PFSK-1 (cell line): ENCODE measurements around the gene MAGI1.

Source experiments
- FOXP2 ChIP-seq: optimal IDR thresholded peaks from 2 replicates; pipeline ENCODE3; 2011; ENCODE audit warnings: borderline replicate concordance, control low read depth, inconsistent platforms; ENCODE audit not compliant: insufficient read depth; ENCODE audit errors: extremely low read length, extremely low read depth
- POLR2AphosphoS5 ChIP-seq: IDR thresholded peaks from 2 replicates; pipeline ENCODE4 v1.6.1; 2012; ENCODE audit warnings: low read depth, mild to moderate bottlenecking, control low read depth, low read length, moderate library complexity
- REST ChIP-seq, 2 experiments: IDR thresholded peaks; 2 replicates each; pipeline versions ENCODE4 v1.6.1 to v1.8.0; 2011 to 2012; ENCODE audit warnings: low read depth in 2 of 2, low read length in 2 of 2, control low read depth in 1 of 2, inconsistent platforms in 1 of 2, mild to moderate bottlenecking in 1 of 2, moderate library complexity in 1 of 2; ENCODE audit not compliant: insufficient read depth in 1 of 2
- SIN3A ChIP-seq: IDR thresholded peaks from 2 replicates; pipeline ENCODE4 v1.6.1; 2012; ENCODE audit warnings: mild to moderate bottlenecking, low read length, moderate library complexity, borderline replicate concordance; ENCODE audit not compliant: insufficient read depth
- TAF1 ChIP-seq: IDR thresholded peaks from 2 replicates; pipeline ENCODE4 v1.6.1; 2012; ENCODE audit warnings: low read length, control low read depth, borderline replicate concordance; ENCODE audit not compliant: insufficient read depth

The MAGI1 gene

GRCh38 chr3:65578861-65579260 lies 459.9 kb downstream of the MAGI1 start:
- TF ChIP-seq TAF1, result no peak
- TF ChIP-seq REST (IDR thresholded peaks at IDR 0.05; ENCODE audit: insufficient read depth in 1 of 2, low read depth in 2 of 2, low read length in 2 of 2), result no peak
- no peak for TF ChIP-seq SIN3A
- TF ChIP-seq POLR2AphosphoS5, result no peak
- no peak for TF ChIP-seq FOXP2

DNA sequence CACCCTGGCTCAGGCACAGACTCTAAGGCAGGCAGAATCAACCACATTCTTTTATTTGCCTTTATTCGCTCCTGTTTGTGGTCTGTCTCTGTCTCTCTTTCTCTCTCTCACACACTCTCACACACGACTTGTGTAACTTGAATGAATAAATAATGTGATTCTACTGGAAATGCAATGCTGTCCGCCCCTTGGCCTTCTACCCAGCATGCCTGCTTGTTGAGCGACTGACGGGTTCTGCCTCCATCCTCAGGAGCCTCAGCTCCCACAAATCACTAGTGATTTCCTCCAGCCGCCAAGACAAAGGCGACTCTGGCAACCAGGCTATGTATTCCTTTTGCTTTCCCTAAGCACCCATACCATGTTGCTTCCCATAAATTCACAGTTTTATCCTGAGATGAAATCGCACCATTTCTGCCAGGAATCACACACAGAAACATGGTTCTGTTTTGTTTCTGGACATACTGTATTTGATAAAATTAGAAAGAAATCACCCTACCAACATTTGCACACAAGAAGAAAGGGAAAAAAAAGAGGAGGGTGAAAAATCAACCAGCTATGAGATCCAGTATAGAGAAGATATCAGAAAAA lies 460.8 kb downstream of the MAGI1 start:
- no peak for TF ChIP-seq REST (IDR thresholded peaks at IDR 0.05; ENCODE audit: insufficient read depth in 1 of 2, low read depth in 2 of 2, low read length in 2 of 2)
- no peak for TF ChIP-seq SIN3A
- no peak for TF ChIP-seq POLR2AphosphoS5
- TF ChIP-seq TAF1, result no peak
- no peak for TF ChIP-seq FOXP2

GRCh38 chr3:65576966-65577365 lies 461.8 kb downstream of the MAGI1 start:
- TF ChIP-seq POLR2AphosphoS5, result no peak
- TF ChIP-seq TAF1, result no peak
- no peak for TF ChIP-seq FOXP2
- TF ChIP-seq SIN3A, result no peak
- no peak for TF ChIP-seq REST (IDR thresholded peaks at IDR 0.05; ENCODE audit: insufficient read depth in 1 of 2, low read depth in 2 of 2, low read length in 2 of 2)

DNA sequence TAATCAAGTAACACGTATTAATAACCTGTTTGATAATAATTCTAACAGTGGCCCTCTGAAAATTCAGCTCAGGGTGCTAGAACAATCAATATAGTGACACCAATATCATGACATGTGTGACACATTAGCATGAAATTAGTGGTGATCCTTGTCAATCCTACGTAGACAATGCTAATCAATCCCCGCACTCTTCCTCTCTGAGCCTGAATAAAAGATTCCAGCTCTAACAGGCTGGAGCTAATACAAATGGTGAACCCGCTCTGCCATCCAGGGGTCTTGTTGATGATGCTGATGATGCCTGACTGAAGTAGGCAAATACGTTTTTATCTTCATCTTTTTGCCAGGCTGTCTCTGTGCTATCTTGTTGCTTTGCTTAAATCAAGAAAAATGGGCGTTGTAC lies 462.5 kb downstream of the MAGI1 start:
- TF ChIP-seq FOXP2, result no peak
- no peak for TF ChIP-seq POLR2AphosphoS5
- no peak for TF ChIP-seq TAF1
- TF ChIP-seq REST (IDR thresholded peaks at IDR 0.05; ENCODE audit: insufficient read depth in 1 of 2, low read depth in 2 of 2, low read length in 2 of 2), result no peak
- TF ChIP-seq SIN3A, result no peak

GRCh38 chr3:65575376-65575840 lies 463.3 kb downstream of the MAGI1 start:
- TF ChIP-seq REST (IDR thresholded peaks at IDR 0.05; ENCODE audit: insufficient read depth in 1 of 2, low read depth in 2 of 2, low read length in 2 of 2) (no peak), TAF1 (no peak), SIN3A (no peak), FOXP2 (no peak), POLR2AphosphoS5 (no peak)
